HEK293 (cell line): ENCODE results near the gene ZNF248.

Source experiments
- GLIS2 ChIP-seq: fragments of 450-650 bp; formaldehyde crosslinking; IDR thresholded peaks from 2 replicates; pipeline ENCODE4 v1.5.1; 2016; ENCODE audit warnings: missing biosample characterization, missing genetic modification characterization
- TF ChIP-seq, protein P1 (sequence below): fragments of 450-650 bp; formaldehyde crosslinking; IDR thresholded peaks from 2 replicates; pipeline ENCODE4 v1.5.1; 2017; ENCODE audit warnings: missing biosample characterization, missing genetic modification characterization
- TF ChIP-seq, protein P2 (sequence below): fragments of 450-650 bp; formaldehyde crosslinking; IDR thresholded peaks from 2 replicates; pipeline ENCODE4 v1.5.1; 2016; ENCODE audit warnings: missing biosample characterization, missing genetic modification characterization
- TF ChIP-seq, protein P3 (sequence below): fragments of 450-650 bp; formaldehyde crosslinking; IDR thresholded peaks from 2 replicates; pipeline ENCODE4 v1.5.1; 2016; ENCODE audit warnings: missing biosample characterization, missing genetic modification characterization

DNA sequence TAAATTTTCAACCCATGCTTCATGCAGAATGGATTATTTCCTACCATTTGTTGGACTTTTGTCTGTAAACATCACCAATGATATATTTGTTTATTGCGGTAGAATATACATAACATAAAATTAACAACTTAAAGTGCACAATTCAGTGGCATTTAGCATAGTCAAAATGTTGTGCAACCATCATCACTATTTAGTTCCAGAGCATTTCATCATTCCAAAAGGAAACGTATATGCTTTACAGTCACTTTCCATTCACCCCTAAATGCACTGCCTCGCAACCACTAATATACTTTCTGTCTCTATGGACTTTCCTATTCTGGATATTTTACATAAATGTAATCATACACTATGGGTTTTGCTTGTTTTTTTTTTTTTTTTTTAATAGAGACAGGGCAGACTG, 11.4 kb upstream of the ZNF248 start:
- no peak for TF ChIP-seq GLIS2 (tag by site-specific recombination)
- TF ChIP-seq, protein P1, sequence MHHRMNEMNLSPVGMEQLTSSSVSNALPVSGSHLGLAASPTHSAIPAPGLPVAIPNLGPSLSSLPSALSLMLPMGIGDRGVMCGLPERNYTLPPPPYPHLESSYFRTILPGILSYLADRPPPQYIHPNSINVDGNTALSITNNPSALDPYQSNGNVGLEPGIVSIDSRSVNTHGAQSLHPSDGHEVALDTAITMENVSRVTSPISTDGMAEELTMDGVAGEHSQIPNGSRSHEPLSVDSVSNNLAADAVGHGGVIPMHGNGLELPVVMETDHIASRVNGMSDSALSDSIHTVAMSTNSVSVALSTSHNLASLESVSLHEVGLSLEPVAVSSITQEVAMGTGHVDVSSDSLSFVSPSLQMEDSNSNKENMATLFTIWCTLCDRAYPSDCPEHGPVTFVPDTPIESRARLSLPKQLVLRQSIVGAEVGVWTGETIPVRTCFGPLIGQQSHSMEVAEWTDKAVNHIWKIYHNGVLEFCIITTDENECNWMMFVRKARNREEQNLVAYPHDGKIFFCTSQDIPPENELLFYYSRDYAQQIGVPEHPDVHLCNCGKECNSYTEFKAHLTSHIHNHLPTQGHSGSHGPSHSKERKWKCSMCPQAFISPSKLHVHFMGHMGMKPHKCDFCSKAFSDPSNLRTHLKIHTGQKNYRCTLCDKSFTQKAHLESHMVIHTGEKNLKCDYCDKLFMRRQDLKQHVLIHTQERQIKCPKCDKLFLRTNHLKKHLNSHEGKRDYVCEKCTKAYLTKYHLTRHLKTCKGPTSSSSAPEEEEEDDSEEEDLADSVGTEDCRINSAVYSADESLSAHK (tag by site-specific recombination): no peak
- TF ChIP-seq, protein P2, sequence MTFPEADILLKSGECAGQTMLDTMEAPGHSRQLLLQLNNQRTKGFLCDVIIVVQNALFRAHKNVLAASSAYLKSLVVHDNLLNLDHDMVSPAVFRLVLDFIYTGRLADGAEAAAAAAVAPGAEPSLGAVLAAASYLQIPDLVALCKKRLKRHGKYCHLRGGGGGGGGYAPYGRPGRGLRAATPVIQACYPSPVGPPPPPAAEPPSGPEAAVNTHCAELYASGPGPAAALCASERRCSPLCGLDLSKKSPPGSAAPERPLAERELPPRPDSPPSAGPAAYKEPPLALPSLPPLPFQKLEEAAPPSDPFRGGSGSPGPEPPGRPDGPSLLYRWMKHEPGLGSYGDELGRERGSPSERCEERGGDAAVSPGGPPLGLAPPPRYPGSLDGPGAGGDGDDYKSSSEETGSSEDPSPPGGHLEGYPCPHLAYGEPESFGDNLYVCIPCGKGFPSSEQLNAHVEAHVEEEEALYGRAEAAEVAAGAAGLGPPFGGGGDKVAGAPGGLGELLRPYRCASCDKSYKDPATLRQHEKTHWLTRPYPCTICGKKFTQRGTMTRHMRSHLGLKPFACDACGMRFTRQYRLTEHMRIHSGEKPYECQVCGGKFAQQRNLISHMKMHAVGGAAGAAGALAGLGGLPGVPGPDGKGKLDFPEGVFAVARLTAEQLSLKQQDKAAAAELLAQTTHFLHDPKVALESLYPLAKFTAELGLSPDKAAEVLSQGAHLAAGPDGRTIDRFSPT: no peak
- TF ChIP-seq, protein P3, sequence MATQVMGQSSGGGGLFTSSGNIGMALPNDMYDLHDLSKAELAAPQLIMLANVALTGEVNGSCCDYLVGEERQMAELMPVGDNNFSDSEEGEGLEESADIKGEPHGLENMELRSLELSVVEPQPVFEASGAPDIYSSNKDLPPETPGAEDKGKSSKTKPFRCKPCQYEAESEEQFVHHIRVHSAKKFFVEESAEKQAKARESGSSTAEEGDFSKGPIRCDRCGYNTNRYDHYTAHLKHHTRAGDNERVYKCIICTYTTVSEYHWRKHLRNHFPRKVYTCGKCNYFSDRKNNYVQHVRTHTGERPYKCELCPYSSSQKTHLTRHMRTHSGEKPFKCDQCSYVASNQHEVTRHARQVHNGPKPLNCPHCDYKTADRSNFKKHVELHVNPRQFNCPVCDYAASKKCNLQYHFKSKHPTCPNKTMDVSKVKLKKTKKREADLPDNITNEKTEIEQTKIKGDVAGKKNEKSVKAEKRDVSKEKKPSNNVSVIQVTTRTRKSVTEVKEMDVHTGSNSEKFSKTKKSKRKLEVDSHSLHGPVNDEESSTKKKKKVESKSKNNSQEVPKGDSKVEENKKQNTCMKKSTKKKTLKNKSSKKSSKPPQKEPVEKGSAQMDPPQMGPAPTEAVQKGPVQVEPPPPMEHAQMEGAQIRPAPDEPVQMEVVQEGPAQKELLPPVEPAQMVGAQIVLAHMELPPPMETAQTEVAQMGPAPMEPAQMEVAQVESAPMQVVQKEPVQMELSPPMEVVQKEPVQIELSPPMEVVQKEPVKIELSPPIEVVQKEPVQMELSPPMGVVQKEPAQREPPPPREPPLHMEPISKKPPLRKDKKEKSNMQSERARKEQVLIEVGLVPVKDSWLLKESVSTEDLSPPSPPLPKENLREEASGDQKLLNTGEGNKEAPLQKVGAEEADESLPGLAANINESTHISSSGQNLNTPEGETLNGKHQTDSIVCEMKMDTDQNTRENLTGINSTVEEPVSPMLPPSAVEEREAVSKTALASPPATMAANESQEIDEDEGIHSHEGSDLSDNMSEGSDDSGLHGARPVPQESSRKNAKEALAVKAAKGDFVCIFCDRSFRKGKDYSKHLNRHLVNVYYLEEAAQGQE (tag by site-specific recombination): no peak
